ENCODE measurements around the gene TMEM212. TPM values are rescaled to one million over a fixed set of nuclear protein-coding genes. Genes with fewer than 3 reads are reported as not detected.
A peak's percentile ranks its signal among the peaks of the same experiment; 100 is the strongest.

The TMEM212 gene
- total and polyA plus RNA-seq, 2 of the 13 experiments (the other 11 are each of a cell fraction or from before 2014, with no cell fraction given), result not detected

- TF ChIP-seq ZNF512 (CRISPR knock-in tag; IDR thresholded peaks at IDR 0.05) (no peak), GATA4 (IDR thresholded peaks at IDR 0.05; ENCODE audit: borderline replicate concordance, low read depth) (peak; percentile 81; the same call in 1 of the 2 replicates), NFE2 (CRISPR knock-in tag; IDR thresholded peaks at IDR 0.05) (no peak), MIXL1 (CRISPR knock-in tag; IDR thresholded peaks at IDR 0.05) (peak; percentile 74; the same call in 1 of the 2 replicates), ASH2L (IDR thresholded peaks at IDR 0.05; ENCODE audit: insufficient read length, low read depth, low read length) (peak; percentile 93), BCL3 (CRISPR knock-in tag; IDR thresholded peaks at IDR 0.05) (no peak), ZNF34 (CRISPR knock-in tag; IDR thresholded peaks at IDR 0.05; ENCODE audit: borderline replicate concordance) (no peak), ZNF263 (CRISPR knock-in tag; IDR thresholded peaks at IDR 0.05) (no peak), ZBTB7B (CRISPR knock-in tag; IDR thresholded peaks at IDR 0.05) (peak; percentile 88), SP4 (CRISPR knock-in tag; IDR thresholded peaks at IDR 0.05) (no peak), NR0B2 (CRISPR knock-in tag; IDR thresholded peaks at IDR 0.05) (no peak), CREB1 (IDR thresholded peaks at IDR 0.05) (no peak), CREB1 (CRISPR knock-in tag; IDR thresholded peaks at IDR 0.05) (peak; percentile 69), MZF1 (CRISPR knock-in tag; IDR thresholded peaks at IDR 0.05; ENCODE audit: borderline replicate concordance) (no peak), FOXA1 (IDR thresholded peaks at IDR 0.05) (peak; percentile 82), FOXA1 (CRISPR knock-in tag; IDR thresholded peaks at IDR 0.05) (peak; percentile 94), ZNF296 (CRISPR knock-in tag; conservative IDR thresholded peaks at IDR 0.05) (no peak), REST (IDR thresholded peaks at IDR 0.05; ENCODE audit: borderline replicate concordance in 1 of 2, low read depth in 1 of 2, low read length in 2 of 2) (peak in 1 of 2 experiments; percentile 47; a peak in 1 of 4 replicates)
- TF ChIP-seq, protein P1, sequence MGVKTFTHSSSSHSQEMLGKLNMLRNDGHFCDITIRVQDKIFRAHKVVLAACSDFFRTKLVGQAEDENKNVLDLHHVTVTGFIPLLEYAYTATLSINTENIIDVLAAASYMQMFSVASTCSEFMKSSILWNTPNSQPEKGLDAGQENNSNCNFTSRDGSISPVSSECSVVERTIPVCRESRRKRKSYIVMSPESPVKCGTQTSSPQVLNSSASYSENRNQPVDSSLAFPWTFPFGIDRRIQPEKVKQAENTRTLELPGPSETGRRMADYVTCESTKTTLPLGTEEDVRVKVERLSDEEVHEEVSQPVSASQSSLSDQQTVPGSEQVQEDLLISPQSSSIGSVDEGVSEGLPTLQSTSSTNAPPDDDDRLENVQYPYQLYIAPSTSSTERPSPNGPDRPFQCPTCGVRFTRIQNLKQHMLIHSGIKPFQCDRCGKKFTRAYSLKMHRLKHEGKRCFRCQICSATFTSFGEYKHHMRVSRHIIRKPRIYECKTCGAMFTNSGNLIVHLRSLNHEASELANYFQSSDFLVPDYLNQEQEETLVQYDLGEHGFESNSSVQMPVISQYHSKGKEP (CRISPR knock-in tag; IDR thresholded peaks at IDR 0.05), result no peak
- TF ChIP-seq, protein P2, sequence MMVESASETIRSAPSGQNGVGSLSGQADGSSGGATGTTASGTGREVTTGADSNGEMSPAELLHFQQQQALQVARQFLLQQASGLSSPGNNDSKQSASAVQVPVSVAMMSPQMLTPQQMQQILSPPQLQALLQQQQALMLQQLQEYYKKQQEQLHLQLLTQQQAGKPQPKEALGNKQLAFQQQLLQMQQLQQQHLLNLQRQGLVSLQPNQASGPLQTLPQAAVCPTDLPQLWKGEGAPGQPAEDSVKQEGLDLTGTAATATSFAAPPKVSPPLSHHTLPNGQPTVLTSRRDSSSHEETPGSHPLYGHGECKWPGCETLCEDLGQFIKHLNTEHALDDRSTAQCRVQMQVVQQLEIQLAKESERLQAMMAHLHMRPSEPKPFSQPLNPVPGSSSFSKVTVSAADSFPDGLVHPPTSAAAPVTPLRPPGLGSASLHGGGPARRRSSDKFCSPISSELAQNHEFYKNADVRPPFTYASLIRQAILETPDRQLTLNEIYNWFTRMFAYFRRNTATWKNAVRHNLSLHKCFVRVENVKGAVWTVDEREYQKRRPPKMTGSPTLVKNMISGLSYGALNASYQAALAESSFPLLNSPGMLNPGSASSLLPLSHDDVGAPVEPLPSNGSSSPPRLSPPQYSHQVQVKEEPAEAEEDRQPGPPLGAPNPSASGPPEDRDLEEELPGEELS (CRISPR knock-in tag; IDR thresholded peaks at IDR 0.05), result peak; percentile 98
Observed at GRCh38 chr3:171883257-171883892, 40.2 kb downstream of the TMEM212 start (continued).

Measured in HepG2 (cell line).